ENCODE results near the gene MAD2L1. TPM values are rescaled to one million over a fixed set of nuclear protein-coding genes. Genes with fewer than 3 reads are reported as not detected.

MAD2L1 gene
- total and polyA plus RNA-seq, 2 donors (not counting 3 experiments of a cell fraction or from before 2014, with no cell fraction given), result 15.6 to 41.4 TPM

GRCh38 chr4:120053911-120054310 is 12.7 kb downstream of the MAD2L1 start:
- no peak overlapping the region for H3K27ac ChIP-seq (ENCODE audit: insufficient read depth, low read depth, low read length)
- H3K4me2 ChIP-seq (ENCODE audit: insufficient read depth, low read length), result no peak overlapping the region
- no peaks in the 10 kb centered on the region for H3K79me2 ChIP-seq (ENCODE audit: control insufficient read depth, insufficient read depth, low read length)
- H3K9ac ChIP-seq (replicated peaks; ENCODE audit: extremely low read depth, insufficient read depth, low read length), result no peak overlapping the region
- no TSS peak for BruUV-seq (replicated peaks)
- no peak for FAIRE-seq
- H3K4me1 ChIP-seq (ENCODE audit: control insufficient read depth, extremely low read depth, insufficient read depth, low read length), result peaks cover 3% of the 10 kb centered on the region
- dilution Hi-C loops (cut with MboI; ENCODE audit: extremely low pct_ligation_motif_present, low sequenced_read_pairs) (no loop called here), intact Hi-C loops (cut with micrococcal nuclease) (loop anchor here (10.0 kb wide), 1 partner anchor 599 kb away; no protein-coding TSS in a partner anchor)
- no peak overlapping the region for H2AFZ ChIP-seq (ENCODE audit: low read depth, low read length)
- no peaks in the 10 kb centered on the region for H3K27me3 ChIP-seq (ENCODE audit: control insufficient read depth in 2 of 2, insufficient read depth in 2 of 2, low read length in 2 of 2)
- H4K20me1 ChIP-seq (replicated peaks; ENCODE audit: control insufficient read depth, extremely low read depth, insufficient read depth, low read length), result no peaks in the 10 kb centered on the region
- no peak overlapping the region for H3K4me3 ChIP-seq (replicated peaks in 1 of 3; ENCODE audit: insufficient read depth in 1 of 3, low read depth in 1 of 3, low read length in 3 of 3)
- ChIA-PET CTCF (interaction anchor here (6.2 to 9.2 kb wide), 2 partner anchors 426 to 495 kb away, joined by 46 to 149 read pairs; partner anchors contain the start of gene PDE5A), POLR2A (no interaction called here)
- DNase-seq (ENCODE audit: low read depth, low spot score), result no peak
- no peaks in the 10 kb centered on the region for H3K9me3 ChIP-seq (replicated peaks; ENCODE audit: control insufficient read depth, insufficient read depth, low read length)
- no peak for TF ChIP-seq POLR2A (IDR thresholded peaks at IDR 0.05; ENCODE audit: low read depth, low read length)
- TF ChIP-seq POLR2AphosphoS5 (IDR thresholded peaks at IDR 0.05; ENCODE audit: insufficient read depth, low read depth, low read length), result no peak
- TF ChIP-seq CTCF (IDR thresholded peaks at IDR 0.05; ENCODE audit: extremely low read depth in 1 of 2, insufficient read depth in 1 of 2, low read depth in 1 of 2, low read length in 2 of 2), result no peak
- no peak for TF ChIP-seq GATA2 (IDR thresholded peaks at IDR 0.05; ENCODE audit: insufficient read depth, insufficient read length, low read depth, low read length)
- TF ChIP-seq JUN (IDR thresholded peaks at IDR 0.05; ENCODE audit: borderline replicate concordance, insufficient read depth, insufficient read length, low read depth), result no peak
- TF ChIP-seq FOS (IDR thresholded peaks at IDR 0.05; ENCODE audit: borderline replicate concordance, insufficient read depth, low read length), result no peak
- TF ChIP-seq EZH2 (IDR thresholded peaks at IDR 0.05; ENCODE audit: borderline replicate concordance, low read depth, low read length, severe bottlenecking), result no peak
- TF ChIP-seq, protein P1, sequence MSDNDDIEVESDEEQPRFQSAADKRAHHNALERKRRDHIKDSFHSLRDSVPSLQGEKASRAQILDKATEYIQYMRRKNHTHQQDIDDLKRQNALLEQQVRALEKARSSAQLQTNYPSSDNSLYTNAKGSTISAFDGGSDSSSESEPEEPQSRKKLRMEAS (IDR thresholded peaks at IDR 0.05; ENCODE audit: insufficient read depth, insufficient read length), result no peak
- no peak for TF ChIP-seq MYC (IDR thresholded peaks at IDR 0.05; ENCODE audit: low read depth, low read length)
- peaks cover 0 to 3% of the 10 kb centered on the region in 2 experiments for H3K36me3 ChIP-seq (ENCODE audit: control insufficient read depth in 2 of 2, extremely low read depth in 1 of 2, insufficient read depth in 2 of 2, low read length in 2 of 2)
- no peaks in the 10 kb centered on the region for H3K9me1 ChIP-seq (replicated peaks; ENCODE audit: control insufficient read depth, extremely low read depth, insufficient read depth, low read length)
